PFSK-1 (cell line): ENCODE results near the gene SCN5A.

Source experiments
- FOXP2 ChIP-seq: optimal IDR thresholded peaks from 2 replicates; pipeline ENCODE3; 2011; ENCODE audit warnings: borderline replicate concordance, control low read depth, inconsistent platforms; ENCODE audit not compliant: insufficient read depth; ENCODE audit errors: extremely low read length, extremely low read depth
- POLR2AphosphoS5 ChIP-seq: IDR thresholded peaks from 2 replicates; pipeline ENCODE4 v1.6.1; 2012; ENCODE audit warnings: low read depth, mild to moderate bottlenecking, control low read depth, low read length, moderate library complexity
- REST ChIP-seq, 2 experiments: IDR thresholded peaks; 2 replicates each; pipeline versions ENCODE4 v1.6.1 to v1.8.0; 2011 to 2012; ENCODE audit warnings: low read depth in 2 of 2, low read length in 2 of 2, control low read depth in 1 of 2, inconsistent platforms in 1 of 2, mild to moderate bottlenecking in 1 of 2, moderate library complexity in 1 of 2; ENCODE audit not compliant: insufficient read depth in 1 of 2
- SIN3A ChIP-seq: IDR thresholded peaks from 2 replicates; pipeline ENCODE4 v1.6.1; 2012; ENCODE audit warnings: mild to moderate bottlenecking, low read length, moderate library complexity, borderline replicate concordance; ENCODE audit not compliant: insufficient read depth
- TAF1 ChIP-seq: IDR thresholded peaks from 2 replicates; pipeline ENCODE4 v1.6.1; 2012; ENCODE audit warnings: low read length, control low read depth, borderline replicate concordance; ENCODE audit not compliant: insufficient read depth

The SCN5A gene

GRCh38 chr3:38669668-38670067 is 20.2 kb upstream of the SCN5A start:
- TF ChIP-seq TAF1 (no peak), FOXP2 (no peak), POLR2AphosphoS5 (no peak), SIN3A (no peak), REST (IDR thresholded peaks at IDR 0.05; ENCODE audit: insufficient read depth in 1 of 2, low read depth in 2 of 2, low read length in 2 of 2) (no peak)

GRCh38 chr3:38662544-38662943 is 13.1 kb upstream of the SCN5A start:
- TF ChIP-seq SIN3A: no peak
- TF ChIP-seq FOXP2: no peak
- TF ChIP-seq TAF1: no peak
- TF ChIP-seq REST (IDR thresholded peaks at IDR 0.05; ENCODE audit: insufficient read depth in 1 of 2, low read depth in 2 of 2, low read length in 2 of 2): no peak
- no peak for TF ChIP-seq POLR2AphosphoS5

DNA sequence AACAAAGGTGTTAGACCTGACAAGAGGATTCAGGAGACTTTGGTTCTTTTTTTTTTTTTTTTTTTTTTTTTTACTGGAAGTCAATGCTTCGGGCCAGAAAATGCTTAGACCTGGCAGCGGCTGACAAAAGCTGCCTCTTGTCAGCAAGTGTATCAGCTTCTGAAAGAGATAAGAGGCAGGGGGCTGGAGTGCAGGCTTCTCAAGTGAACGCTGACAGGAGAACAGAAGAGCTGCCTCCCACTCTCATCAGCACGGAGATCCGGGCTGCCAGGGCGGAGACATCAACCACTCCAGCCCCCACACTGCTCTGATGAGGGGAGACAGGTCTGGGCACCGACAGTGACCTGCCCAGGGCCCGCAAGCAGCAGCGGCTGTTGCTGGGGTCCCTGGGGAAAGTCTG is 9.4 kb upstream of the SCN5A start:
- TF ChIP-seq REST (IDR thresholded peaks at IDR 0.05; ENCODE audit: insufficient read depth in 1 of 2, low read depth in 2 of 2, low read length in 2 of 2) (no peak), POLR2AphosphoS5 (no peak), FOXP2 (no peak), TAF1 (no peak), SIN3A (no peak)

DNA sequence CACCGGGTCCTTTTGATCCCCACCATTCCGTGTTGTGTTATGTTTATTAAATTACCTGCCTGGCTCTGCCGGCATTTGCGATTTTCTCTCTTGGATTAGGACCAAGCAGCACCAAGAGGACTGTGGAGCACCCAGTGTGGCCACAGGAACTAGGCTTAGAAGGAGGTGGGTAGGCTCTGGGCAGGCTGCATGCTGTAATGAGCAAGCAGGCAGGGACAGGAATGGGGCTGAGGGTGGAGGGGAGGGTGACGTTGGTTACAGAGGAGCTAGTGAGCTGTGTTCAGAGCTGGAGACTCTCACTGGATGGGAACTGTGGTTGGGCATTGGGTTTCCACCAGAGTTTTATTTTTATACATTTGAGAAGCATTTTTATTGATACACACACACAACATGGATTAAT is 7.9 kb upstream of the SCN5A start:
- TF ChIP-seq SIN3A: no peak
- no peak for TF ChIP-seq REST (IDR thresholded peaks at IDR 0.05; ENCODE audit: insufficient read depth in 1 of 2, low read depth in 2 of 2, low read length in 2 of 2)
- no peak for TF ChIP-seq POLR2AphosphoS5
- TF ChIP-seq TAF1: no peak
- TF ChIP-seq FOXP2: no peak
